IPS-NIHi11 (cell line): ENCODE data around the gene CBX5.

Experiments used
- DNase-seq: peaks from one replicate; pipeline ENCODE4 v3.0.0; 2012; ENCODE audit warnings: mixed read lengths, low spot score

The CBX5 gene

DNA sequence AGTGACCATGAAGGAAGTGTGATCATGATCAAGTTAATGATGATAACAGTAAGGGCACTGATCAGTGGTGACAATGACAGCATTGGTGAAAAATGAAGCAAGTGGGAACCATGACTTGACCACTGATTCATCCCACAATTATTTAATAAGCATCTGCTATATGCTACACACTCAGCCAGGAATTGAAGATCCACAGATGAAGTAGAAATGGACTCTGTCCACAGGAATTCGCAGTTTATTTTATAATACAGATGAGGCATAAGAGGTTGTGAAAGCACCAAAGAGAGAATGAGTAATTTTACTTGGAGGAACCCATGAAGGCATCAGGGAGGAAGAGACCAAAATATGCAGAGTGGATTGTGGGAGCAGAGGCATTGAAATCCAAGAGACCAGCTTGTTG lies 57.3 kb downstream of the CBX5 start:
- no peak for DNase-seq

DNA sequence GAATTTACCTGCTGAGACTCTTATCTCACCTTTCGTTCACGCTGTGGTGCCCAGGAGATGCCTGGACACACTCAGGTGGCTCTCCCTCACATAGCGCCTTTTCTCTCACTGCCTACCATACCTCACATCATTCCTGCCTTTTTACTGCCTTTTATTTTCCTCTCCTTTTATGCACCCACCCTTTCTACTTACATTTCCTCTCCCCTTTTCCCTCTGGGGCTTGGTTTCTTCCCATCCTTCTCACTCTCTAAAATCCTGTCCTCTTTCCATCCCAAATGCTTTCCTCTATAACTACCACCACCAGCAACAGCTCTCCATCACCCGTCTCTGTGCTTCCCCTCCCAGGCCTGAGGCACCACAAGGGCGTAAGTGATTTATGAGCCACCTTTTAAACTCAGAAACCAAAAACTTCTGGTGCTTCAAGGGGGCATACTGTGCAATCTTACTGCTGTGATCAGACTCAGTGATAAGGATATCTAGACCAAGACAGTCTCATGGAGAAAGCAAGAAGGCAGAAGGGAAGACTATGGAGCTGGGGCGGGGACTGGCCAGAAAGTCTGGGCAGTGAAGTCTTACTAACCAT lies 58.4 kb downstream of the CBX5 start:
- no peak for DNase-seq

DNA sequence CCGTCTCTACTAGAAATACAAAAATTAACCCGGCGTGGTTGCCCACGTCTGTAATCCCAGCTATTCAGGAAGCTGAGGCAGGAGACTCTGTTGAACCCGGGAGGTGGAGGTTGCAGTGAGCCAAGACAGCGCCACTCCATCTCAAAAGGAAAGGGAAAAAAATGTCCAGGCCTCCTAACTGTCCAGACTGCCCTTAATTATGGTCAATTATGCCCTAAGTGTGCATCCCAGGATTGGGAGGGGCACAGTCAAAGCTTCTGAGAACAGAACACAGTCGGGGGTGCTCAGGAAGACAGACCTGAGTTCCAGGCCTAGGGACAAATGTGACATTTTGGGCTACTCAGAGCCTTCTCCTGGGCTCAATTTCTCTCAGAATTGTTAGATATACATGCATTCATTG lies 59.4 kb downstream of the CBX5 start:
- DNase-seq = no peak

DNA sequence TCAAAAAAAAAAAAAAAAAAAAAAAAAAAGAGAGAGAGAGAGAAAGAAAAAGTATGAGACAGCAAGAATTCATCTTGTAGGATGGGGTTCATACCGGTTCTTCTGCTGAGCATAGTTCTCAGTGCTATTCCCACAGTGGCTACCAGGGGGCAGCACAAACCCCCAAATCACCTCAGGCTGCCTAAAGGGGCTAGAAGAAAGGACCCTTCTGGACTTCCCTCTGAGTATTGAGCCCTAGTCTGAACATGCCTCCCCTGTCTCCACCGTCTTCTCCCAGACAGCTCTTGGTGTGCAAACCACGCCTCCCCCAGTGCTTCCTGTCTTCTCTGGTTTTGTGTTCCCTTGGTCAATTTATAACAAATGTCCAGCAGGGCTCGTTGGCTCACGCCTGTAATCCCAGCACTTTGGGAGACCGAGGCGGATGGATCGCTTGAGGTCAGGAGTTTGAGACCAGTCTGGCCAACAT lies 59.8 kb downstream of the CBX5 start:
- DNase-seq = peak; percentile 71

DNA sequence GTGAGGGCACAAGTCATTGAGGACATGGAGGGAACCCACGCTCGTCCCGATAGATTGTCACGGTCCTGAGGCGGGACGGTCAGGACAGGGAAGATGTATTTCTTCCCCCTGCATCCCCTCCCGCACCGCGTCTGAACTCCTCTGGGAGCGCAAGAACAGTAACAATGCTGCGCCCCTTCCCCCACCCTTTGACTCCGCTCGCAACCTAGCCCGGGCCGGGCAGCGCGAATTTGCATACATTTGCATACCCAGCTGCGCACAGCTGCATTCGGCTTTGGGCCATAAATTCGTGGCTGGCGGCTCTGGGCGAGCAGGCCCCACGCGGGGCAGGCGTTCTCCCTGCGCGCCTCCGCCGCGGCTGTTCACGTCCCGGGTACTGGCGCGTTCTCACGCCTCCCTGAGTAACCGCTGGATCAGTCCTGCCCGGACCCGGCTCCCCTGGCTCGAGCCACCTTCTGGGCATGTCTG lies 62.1 kb downstream of the CBX5 start:
- DNase-seq = peak; percentile 53

DNA sequence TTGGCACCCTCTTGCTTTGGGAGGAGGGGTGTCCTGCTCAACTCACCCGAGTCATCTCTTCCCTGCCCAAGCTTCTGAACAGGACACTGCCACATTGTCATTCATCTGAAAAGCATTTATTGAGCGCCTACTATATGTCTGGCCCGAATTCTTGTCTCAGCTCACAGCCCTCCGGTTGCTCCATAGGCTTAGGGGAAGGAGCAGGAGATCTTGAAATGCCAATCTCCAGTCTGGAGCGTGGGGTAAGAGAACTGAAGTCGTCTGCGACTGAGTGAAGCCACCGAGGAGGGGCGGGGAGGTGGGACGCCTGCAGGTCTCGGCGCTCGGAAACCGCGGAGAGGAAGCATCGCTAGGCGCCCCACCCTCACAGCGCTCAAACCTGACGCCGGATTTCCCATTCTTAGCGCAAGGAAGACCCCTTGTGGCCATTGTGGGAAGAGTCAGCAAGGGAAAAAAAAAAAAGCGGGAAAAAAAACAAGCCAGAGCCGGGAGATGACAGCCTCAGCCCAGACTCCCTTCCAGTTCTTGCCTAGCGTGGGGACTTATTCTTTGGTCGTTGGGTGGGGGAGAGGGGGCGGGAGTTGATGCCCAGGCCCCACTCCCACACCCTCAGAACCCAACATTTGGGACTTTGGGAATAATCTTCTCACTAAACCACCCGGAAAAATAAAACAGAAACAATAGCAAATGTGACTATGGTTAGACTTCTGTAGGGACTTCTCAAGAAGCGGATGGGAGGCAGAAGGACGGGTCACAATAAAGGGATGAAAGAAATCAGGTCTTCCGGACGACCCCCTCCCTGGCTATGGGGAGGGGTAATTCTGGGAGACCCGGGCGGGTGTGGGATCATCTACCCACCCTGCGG lies 62.9 kb downstream of the CBX5 start:
- DNase-seq = peak; percentile 73

DNA sequence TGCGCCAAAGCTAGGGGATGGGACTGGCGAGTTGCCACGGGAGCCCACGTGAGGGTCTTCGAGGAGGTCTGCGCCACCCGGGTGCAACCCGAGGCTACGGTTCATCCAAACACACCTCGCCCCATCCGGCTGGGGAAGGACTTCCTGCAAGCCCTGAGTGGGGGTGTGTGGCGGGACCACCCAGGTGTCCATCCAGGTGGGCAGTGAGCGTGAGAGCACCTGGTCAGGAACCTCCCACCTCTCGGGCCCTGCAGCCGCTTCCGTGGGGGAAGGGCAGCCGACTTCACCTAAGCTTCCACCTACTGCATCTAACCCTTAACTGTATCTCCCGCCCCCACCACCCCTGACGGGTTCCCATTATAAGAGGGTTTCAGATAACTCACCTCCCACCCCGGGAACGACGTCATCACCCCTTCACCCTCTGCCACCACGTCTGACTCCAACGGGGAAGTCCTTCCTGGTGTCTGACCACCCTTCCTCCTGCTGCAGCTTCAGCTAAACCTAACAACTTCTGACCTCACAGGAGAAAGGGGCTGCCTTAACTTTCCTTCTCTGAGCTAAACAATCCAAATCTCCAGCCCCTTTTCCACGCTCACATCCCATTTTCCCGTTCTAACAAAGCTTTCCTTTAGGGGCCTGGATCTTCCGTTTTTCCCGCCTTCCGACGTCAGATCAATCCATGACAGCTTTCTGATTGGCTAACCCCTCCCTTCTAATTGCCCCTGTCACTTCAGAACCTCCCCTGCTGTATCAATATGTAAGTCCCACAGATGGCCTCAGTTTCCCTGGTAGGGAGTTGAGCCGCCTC lies 63.7 kb downstream of the CBX5 start:
- no peak for DNase-seq

DNA sequence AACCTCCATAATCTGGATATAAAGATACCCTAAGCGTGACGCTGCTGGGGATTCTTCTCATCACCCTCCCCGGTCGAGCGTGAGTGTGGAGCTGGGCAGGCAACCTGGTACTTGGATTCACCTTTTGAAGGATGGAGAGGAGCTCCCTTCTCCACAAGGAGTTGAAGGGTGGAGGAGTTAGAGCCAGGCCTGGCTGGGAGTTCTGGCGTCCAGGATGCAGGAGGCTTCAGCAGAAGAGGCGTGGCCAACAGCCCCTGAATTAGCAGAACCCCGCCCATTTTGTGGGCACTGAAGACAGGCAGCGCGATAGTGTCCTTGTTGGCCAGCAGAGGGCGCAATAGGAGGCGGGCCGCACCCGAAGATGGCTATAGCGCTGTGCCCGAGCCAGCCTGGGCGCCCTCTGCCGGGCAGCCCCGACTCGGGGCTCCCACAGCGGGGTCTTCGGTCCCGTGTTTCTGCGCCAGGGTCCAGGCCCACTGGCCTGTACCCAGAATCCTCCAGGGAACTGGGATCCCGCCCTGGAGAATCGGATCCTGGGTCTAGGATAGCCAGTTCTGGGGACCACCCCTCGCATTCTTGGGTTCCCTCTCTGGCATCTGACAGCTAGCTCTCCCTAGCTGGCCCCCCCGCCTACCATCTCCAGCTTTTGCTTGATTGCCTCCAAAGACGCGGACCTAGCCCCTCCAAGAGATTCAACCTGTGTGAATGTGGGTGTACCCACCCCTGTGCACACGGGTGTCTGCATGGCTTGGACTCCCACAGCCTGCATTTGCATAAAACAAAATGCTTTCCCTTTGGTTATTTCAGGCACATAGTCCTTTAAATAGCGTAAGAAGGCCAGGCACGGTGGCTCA lies 65.1 kb downstream of the CBX5 start:
- DNase-seq = peak; percentile 93

DNA sequence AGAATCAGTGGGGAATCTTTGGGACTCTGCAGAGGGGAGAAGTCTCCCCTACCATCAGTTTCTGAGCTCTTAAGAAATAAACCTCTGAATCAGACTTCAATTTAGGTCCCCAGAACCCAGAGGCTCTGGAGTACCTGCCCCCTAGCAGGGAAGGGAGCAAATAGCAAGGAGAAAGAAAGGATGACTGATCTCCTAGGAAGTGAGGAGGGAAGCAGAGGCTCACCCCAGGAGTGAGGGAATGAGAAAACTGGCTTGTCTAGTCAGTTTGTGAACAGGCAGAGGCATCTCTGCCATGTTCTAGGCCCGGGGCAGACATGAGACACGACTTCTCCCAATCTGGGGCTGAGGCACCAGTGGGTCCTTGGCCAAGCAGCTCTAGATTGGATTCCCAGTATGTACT lies 66.8 kb downstream of the CBX5 start:
- DNase-seq = no peak

DNA sequence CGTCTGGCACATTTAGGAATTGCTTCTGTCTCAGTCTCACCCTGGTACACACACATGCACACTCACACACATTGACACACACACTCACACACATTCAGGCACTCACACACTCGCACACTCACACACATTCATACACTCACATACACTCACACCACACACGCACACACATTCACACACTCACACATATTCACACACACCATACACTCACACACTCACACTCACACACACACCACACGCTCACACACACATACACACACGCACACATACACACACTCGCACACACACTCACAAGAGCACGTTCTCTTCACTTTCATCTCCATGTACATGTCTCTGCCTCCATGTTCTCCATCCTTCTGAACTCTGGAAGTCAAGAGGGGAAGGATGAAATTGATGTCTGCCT lies 68.0 kb downstream of the CBX5 start:
- no peak for DNase-seq

DNA sequence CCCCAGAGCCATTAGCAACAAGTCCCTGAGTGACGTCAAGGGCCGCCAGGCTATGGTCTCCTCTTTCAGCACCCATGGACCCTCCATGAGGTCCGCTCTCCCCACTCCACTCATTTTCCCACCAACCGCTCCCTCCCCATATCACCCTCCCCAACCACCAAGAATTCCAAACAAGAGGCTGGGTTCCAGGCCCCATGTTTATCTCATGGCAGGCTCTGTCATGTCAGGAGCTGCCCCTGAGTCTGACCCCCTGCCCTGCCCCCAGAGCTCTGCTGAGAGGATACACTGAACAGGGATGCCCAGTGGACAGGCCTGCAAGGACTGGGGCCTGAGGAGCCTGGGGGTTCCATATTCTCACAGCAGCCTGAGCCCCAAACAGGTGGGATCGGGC lies 69.5 kb downstream of the CBX5 start:
- no peak for DNase-seq

DNA sequence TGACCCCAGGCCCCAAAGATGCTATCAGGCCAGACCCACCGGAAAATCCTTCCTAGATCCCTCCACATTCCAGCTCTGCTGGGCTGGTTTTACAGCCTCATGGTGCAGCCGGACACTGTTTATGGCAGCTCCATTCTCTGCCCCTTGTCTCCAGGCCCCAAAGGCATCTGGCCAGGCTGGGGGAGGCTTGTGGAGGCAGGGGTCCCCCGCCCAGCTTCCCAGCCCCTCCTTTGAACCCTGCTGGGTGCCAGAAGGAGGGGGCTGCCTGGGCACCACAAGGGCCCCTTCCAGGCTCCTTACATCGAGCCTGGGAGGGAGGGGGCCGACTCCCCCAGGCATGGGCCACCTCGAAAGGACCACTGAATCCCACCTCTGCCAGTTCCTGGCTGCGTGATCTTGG lies 71.3 kb downstream of the CBX5 start:
- DNase-seq = no peak

DNA sequence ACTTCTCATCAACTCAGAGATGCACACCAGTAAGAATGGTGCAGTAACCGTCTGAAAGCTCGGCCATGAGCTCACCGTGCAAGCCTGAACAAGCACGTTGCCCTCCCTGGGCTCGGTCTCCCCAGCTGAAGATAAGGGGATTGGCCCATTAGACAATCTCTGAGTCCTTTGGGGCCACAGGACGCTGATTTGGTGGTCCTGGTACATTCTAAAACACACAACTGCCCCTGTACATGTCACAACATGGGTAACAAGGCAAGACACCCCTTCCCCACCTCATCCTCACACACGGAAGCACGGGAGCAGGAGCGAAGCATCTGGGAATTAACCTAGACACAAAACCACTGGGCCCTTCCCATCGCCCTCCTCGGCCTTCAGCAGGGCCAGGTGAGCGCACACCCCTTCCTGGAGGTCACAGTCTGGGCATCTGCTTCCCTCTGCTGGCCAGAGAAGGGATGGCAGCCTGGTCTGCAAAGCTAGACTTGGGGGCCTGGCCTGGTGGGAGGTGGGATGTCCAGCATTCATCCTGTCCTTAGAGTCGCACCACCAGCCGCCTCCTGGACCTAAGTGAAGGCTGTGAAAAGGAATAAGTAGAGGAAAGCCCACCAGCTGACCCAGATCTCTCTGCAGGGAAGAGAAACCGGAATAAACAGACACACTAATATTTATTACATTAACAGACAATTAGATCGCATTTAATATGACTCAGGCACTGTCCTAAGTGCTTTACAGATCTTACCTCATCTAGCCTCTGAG lies 72.2 kb downstream of the CBX5 start:
- peak; percentile 90 for DNase-seq

DNA sequence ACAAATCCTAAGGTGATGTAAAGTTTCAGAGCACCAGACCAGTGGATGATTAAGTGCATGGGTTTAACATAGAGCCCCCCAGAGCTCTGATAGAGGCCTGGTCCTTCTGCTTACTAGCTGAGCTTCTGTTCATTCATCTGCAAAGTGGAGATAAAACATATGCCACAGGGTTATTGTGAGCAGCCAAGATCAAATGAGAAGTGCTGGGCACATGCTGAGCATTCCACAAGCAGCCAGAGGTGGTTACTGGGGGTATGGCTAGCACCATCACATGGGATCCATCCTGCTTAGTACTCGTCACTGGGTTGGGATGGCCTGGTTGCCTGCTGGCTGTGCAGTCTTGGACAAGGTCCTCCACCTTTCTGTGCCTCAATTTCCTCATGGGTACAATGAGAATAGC lies 73.1 kb downstream of the CBX5 start:
- no peak for DNase-seq

DNA sequence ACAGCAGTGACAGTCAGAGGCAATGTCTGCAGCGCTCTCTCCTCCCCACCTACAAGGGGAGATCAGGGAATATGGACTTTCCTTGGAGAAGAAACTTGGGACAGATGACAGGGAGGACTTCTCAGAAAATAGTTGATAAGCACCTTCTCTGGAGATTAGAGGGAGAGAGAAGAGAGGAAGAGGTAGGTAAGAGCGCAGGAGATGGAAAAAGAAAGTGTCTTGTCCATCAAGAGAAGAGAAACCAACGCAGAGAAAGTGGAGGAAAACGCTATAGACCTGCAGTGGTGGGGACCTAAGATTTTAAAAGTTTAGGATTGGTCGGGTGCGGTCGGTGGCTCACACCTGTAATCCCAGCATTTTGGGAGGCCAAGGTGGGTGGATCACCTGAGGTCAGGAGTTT lies 75.6 kb downstream of the CBX5 start:
- no peak for DNase-seq

DNA sequence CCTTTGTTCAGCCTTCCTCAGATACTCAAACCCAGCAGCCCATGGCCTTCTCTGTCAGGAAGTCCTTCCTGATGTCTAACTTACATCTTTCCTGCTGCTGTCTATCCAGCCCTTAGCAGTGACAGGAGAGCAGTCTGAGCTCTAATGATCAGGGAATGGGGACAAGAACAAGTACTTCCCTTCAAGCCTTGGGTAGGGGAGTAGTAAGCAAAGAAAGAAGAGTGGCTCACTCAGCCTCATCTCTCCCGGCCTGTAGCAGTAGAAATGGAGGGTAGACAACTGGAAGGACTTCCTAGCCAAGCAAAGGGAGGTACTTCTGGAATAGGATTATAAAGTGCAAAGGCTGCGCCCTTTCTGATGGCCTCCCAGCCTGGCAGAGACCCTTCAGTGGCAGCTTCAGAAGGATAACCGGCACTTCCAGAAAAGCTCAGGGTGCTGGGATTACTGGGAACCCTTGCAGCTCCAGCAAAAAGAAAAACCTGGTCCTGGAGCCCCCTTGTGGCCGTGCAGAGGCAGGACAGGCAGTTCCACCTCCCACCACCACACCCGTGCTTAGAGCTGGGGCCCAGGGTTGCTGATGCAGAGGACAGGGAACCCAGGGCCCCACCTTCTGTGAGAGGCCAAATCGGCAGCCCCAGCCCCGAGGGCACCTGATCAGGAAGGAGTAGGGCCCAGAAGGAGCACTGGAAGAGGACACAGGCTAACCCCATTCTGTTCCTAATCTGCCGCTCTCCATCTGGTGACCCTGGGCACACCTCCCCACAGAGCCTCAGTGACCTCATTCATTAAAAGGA lies 78.7 kb downstream of the CBX5 start:
- DNase-seq = peak; percentile 87

DNA sequence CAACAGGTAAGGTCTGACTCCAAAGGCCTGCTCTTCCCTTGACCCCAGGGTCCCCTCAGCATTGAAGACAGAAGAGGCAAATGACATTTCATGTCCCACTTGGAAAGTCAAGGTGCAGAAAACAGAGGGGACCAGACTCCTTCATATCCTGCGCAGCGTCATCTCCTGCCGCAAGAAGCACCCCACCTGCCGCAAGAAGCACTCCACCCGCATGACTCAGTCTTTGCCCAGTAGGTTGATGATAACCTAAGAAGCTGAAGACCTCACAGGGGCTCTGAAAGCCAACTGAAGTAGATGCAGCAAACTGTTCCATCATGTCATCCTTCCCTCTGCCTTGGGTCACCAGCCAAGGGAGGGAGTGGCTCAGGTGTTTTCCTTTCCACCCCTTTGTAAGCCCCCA lies 79.5 kb downstream of the CBX5 start:
- no peak for DNase-seq

DNA sequence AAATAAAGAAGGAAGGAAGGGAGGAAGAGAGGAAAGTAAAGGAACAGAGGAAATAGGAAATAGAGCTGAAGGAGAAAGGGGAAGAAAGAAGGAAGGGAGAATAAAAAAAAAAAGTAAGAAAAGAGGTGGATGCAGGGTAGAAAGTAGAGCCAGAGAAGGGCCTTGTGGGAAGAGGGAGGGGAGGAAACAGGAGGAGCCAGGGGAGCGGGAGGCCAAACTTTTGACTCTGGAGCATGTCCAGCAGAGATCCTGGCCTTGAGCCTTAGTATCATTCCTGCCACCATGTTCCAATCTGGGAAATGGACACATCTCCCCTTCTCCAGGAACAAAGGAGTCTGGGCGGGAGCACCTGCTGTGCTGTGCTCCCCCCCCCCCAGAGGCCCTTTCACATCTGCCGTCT lies 80.0 kb downstream of the CBX5 start:
- DNase-seq = no peak

DNA sequence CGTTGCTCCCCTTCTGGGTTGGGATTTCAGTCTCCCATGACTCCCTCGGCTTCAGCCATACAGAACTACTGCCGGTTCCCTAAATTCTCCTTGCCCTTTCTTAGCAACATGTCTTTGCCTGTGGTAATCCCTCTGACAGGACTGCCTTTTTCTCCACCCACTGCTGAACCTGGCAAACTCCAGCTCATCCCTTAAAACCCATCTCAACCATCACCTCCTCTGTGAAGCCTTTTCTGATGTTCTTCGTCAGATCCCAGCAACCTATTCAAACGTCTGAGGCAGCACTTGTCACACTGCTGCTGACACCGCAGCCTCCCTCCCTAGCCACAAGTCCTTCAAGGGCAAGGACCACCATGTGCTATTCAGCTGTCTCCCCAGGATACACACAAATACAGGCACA lies 80.9 kb downstream of the CBX5 start:
- no peak for DNase-seq

DNA sequence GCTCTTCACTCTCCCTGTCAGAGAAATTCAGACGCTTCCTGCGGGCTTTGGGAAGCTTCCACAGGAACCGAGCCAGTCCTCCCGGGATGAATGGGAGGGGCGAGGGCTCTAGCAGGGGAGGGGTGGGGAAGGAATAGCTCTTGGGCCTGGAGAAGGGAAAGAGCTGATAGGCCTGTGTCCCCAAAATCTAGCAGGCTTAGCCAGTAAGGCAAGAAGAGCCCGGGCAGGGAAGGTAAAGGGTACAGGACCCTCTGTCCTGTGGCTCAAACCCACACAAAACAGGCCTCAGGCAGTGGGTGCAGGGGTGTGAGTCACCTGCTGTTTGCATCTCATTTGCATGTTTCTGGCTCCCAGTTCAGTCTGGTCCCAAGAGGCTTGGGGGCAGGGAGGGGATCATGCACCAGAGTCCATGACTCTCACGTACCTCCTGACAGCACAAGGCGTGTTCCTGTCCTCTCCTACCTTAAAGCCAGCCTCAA lies 82.5 kb downstream of the CBX5 start:
- no peak for DNase-seq
